RWPE2 (cell line): ENCODE data around the gene ARL10.

Source experiments
- ATAC-seq: fragments of 200-7000 bp; cut with Tn5 transposase; 3 replicates; pipeline ENCODE4 v1.9.1; 2021; ENCODE audit warnings: low read depth
- DNase-seq: peaks from one replicate; pipeline ENCODE4 v3.0.0-alpha.2; 2020; ENCODE audit warnings: low spot score
- H3K27ac ChIP-seq: fragments of 450-650 bp; 2 replicates; pipeline ENCODE4 v1.5.1; 2017; ENCODE audit warnings: mild to moderate bottlenecking; ENCODE audit not compliant: poor library complexity, severe bottlenecking
- H3K27me3 ChIP-seq: fragments of 250-450 bp; sonication (Bioruptor Pico); 2 replicates; pipeline ENCODE4 v1.5.1; 2021; ENCODE audit warnings: mild to moderate bottlenecking, moderate library complexity; ENCODE audit not compliant: insufficient read depth, poor library complexity, severe bottlenecking
- H3K36me3 ChIP-seq: fragments of 250-450 bp; sonication (Bioruptor Pico); 2 replicates; pipeline ENCODE4 v1.5.1; 2020; ENCODE audit warnings: low read depth, mild to moderate bottlenecking, moderate library complexity
- H3K4me1 ChIP-seq: fragments of 250-450 bp; sonication (Bioruptor Pico); 2 replicates; pipeline ENCODE4 v1.5.1; 2021; ENCODE audit warnings: mild to moderate bottlenecking, moderate library complexity; ENCODE audit not compliant: insufficient read depth, poor library complexity, severe bottlenecking
- H3K4me3 ChIP-seq: fragments of 250-450 bp; sonication (Bioruptor Pico); 2 replicates; pipeline ENCODE4 v1.5.1; 2021; ENCODE audit warnings: mild to moderate bottlenecking, moderate library complexity; ENCODE audit not compliant: severe bottlenecking
- H3K9me3 ChIP-seq: fragments of 250-450 bp; sonication (Bioruptor Pico); 2 replicates; pipeline ENCODE4 v1.5.1; 2021; ENCODE audit warnings: mild to moderate bottlenecking, moderate library complexity; ENCODE audit not compliant: severe bottlenecking
- CTCF ChIP-seq: fragments of 450-650 bp; IDR thresholded peaks from one replicate; pipeline ENCODE4 v1.5.1; 2017; ENCODE audit warnings: mild to moderate bottlenecking, moderate library complexity; ENCODE audit not compliant: poor library complexity, severe bottlenecking

Gene ARL10

GRCh38 chr5:176397736-176398420 lies 32.6 kb downstream of the ARL10 start:
- H3K27ac ChIP-seq = no peak overlapping the region
- no peaks in the 10 kb centered on the region for H3K9me3 ChIP-seq
- H3K4me3 ChIP-seq = no peak overlapping the region
- DNase-seq (no peak), ATAC-seq (no peak)
- H3K4me1 ChIP-seq = peaks cover 23% of the 10 kb centered on the region
- peaks cover 62% of the 10 kb centered on the region for H3K36me3 ChIP-seq
- no peak for TF ChIP-seq CTCF
- H3K27me3 ChIP-seq = no peaks in the 10 kb centered on the region

GRCh38 chr5:176400382-176401156 lies 35.3 kb downstream of the ARL10 start:
- DNase-seq (peak; percentile 61), ATAC-seq (peak; percentile 84)
- H3K36me3 ChIP-seq = peaks cover 64% of the 10 kb centered on the region
- no peak overlapping the region for H3K4me3 ChIP-seq
- TF ChIP-seq CTCF = no peak
- peaks cover 29% of the 10 kb centered on the region for H3K4me1 ChIP-seq
- H3K9me3 ChIP-seq = no peaks in the 10 kb centered on the region
- H3K27me3 ChIP-seq = no peaks in the 10 kb centered on the region
- H3K27ac ChIP-seq = peak overlapping the region; percentile 75

- peaks cover 64% of the 10 kb centered on the region for H3K36me3 ChIP-seq
- no peaks in the 10 kb centered on the region for H3K9me3 ChIP-seq
- peaks cover 29% of the 10 kb centered on the region for H3K4me1 ChIP-seq
- no peak for TF ChIP-seq CTCF
- H3K4me3 ChIP-seq = no peak overlapping the region
- ATAC-seq (peak; percentile 9; the same call in 2 of the 3 replicates), DNase-seq (no peak)
- H3K27me3 ChIP-seq = no peaks in the 10 kb centered on the region
- H3K27ac ChIP-seq = peak overlapping the region; percentile 75
These were observed 36.3 kb downstream of the ARL10 start for GRCh38 chr5:176401281-176402205.

GRCh38 chr5:176405656-176406435 lies 40.6 kb downstream of the ARL10 start:
- ATAC-seq (no peak), DNase-seq (no peak)
- H3K4me3 ChIP-seq = no peak overlapping the region
- no peak overlapping the region for H3K27ac ChIP-seq
- no peaks in the 10 kb centered on the region for H3K9me3 ChIP-seq
- peaks cover 74% of the 10 kb centered on the region for H3K36me3 ChIP-seq
- no peaks in the 10 kb centered on the region for H3K27me3 ChIP-seq
- peaks cover 25% of the 10 kb centered on the region for H3K4me1 ChIP-seq
- TF ChIP-seq CTCF = peak; percentile 20
